IMR-90 (cell line): ENCODE data around the gene SH3BP4. TPM values are rescaled to one million over a fixed set of nuclear protein-coding genes. Genes with fewer than 3 reads are reported as not detected.

Source experiments
- ATAC-seq: fragments of 200-7000 bp; cut with Tn5 transposase; 2 replicates; pipeline ENCODE4 v1.9.1; 2020; ENCODE audit warnings: low read depth, mild to moderate bottlenecking, moderate library complexity
- BruUV-seq: library from RNA; stranded (reverse); fragments of 400-500 nt; replicated peaks from 2 replicates; lab custom pipeline; 2021; lab: Mats Ljungman, UMichigan
- CTCF ChIA-PET: fragments of 300-600 bp; formaldehyde crosslinking; extraction: SDS; loops from one replicate; lab custom pipeline; 2021; ENCODE audit warnings: antibody characterized with exemption; lab: Yijun Ruan, JAX
- POLR2A ChIA-PET: fragments of 300-600 bp; sonication (Branson Sonifier 250); formaldehyde crosslinking; loops from one replicate; lab custom pipeline; 2022; ENCODE audit warnings: antibody characterized with exemption; ENCODE audit not compliant: unreplicated experiment; lab: Charles Lee
- DNase-seq: peaks from one replicate; pipeline ENCODE4 v3.0.0; 2013
- H2AFZ ChIP-seq: replicated peaks from 2 replicates; pipeline ENCODE3; 2013; ENCODE audit warnings: low read length, mild to moderate bottlenecking; ENCODE audit not compliant: poor library complexity
- H2AK5ac ChIP-seq: 2 replicates; pipeline ENCODE4 v1.6.1; 2013; ENCODE audit warnings: low read depth, low read length, inconsistent platforms
- H2AK9ac ChIP-seq: replicated peaks from 2 replicates; pipeline ENCODE3; 2013; ENCODE audit warnings: mild to moderate bottlenecking, low read depth, low read length, moderate library complexity; ENCODE audit not compliant: poor library complexity
- H2BK120ac ChIP-seq: 2 replicates; pipeline ENCODE4 v1.6.1; 2013; ENCODE audit warnings: low read depth, low read length, inconsistent platforms
- H2BK15ac ChIP-seq: 3 replicates; pipeline ENCODE4 v1.6.1; 2013; ENCODE audit warnings: low read depth, low read length, inconsistent platforms
- H2BK20ac ChIP-seq: 2 replicates; pipeline ENCODE4 v1.6.1; 2013; ENCODE audit warnings: low read depth, mild to moderate bottlenecking, inconsistent platforms, low read length, moderate library complexity
- H2BK5ac ChIP-seq: 2 replicates; pipeline ENCODE4 v1.6.1; 2013; ENCODE audit warnings: mild to moderate bottlenecking, low read depth, low read length, inconsistent platforms; ENCODE audit not compliant: poor library complexity, severe bottlenecking
- H3K14ac ChIP-seq: replicated peaks from 2 replicates; pipeline ENCODE4 v1.6.1; 2013; ENCODE audit warnings: low read depth, low read length, inconsistent platforms
- H3K18ac ChIP-seq: 2 replicates; pipeline ENCODE4 v1.6.1; 2013; ENCODE audit warnings: low read depth, low read length, control low read depth
- H3K23ac ChIP-seq: 2 replicates; pipeline ENCODE4 v1.6.1; 2013; ENCODE audit warnings: low read depth, low read length, inconsistent platforms
- H3K27ac ChIP-seq: 2 replicates; pipeline ENCODE4 v1.5.1; 2013; ENCODE audit warnings: mild to moderate bottlenecking, control low read depth, low read length; ENCODE audit not compliant: insufficient read depth
- H3K27me3 ChIP-seq: 2 replicates; pipeline ENCODE4 v1.6.1; 2013; ENCODE audit warnings: low read length; ENCODE audit not compliant: control insufficient read depth, insufficient read depth
- H3K36me3 ChIP-seq: 2 replicates; pipeline ENCODE4 v1.6.1; 2013; ENCODE audit warnings: low read length, mixed read lengths; ENCODE audit not compliant: control insufficient read depth, insufficient read depth
- H3K4ac ChIP-seq: 2 replicates; pipeline ENCODE4 v1.6.1; 2013; ENCODE audit warnings: low read depth, low read length, inconsistent platforms
- H3K4me1 ChIP-seq: 2 replicates; pipeline ENCODE4 v1.6.1; 2013; ENCODE audit warnings: low read length, mixed read lengths; ENCODE audit not compliant: control insufficient read depth, insufficient read depth
- H3K4me2 ChIP-seq: 2 replicates; pipeline ENCODE4 v1.6.1; 2013; ENCODE audit warnings: low read depth, mild to moderate bottlenecking, control low read depth, low read length, moderate library complexity
- H3K4me3 ChIP-seq: 2 replicates; pipeline ENCODE4 v1.5.1; 2013; ENCODE audit warnings: low read depth, mild to moderate bottlenecking, control low read depth, low read length, moderate library complexity; ENCODE audit not compliant: insufficient read depth
- H3K56ac ChIP-seq: 2 replicates; pipeline ENCODE4 v1.6.1; 2013; ENCODE audit warnings: low read length, inconsistent platforms; ENCODE audit not compliant: insufficient read depth; ENCODE audit errors: extremely low read depth
- H3K79me1 ChIP-seq, 2 experiments: 2 replicates each; pipeline ENCODE4 v1.6.1; 2013; ENCODE audit warnings: low read length in 2 of 2, inconsistent platforms in 1 of 2, low read depth in 1 of 2
- H3K9ac ChIP-seq: 2 replicates; pipeline ENCODE4 v1.6.1; 2013; ENCODE audit warnings: low read depth, low read length, control low read depth
- H3K9me1 ChIP-seq: 2 replicates; pipeline ENCODE4 v1.6.1; 2013; ENCODE audit warnings: low read length, inconsistent platforms; ENCODE audit not compliant: insufficient read depth
- H3K9me3 ChIP-seq: 2 replicates; pipeline ENCODE4 v1.6.1; 2013; ENCODE audit warnings: low read length; ENCODE audit not compliant: control insufficient read depth, insufficient read depth
- H4K20me1 ChIP-seq: 2 replicates; pipeline ENCODE4 v1.6.1; 2013; ENCODE audit warnings: low read length, inconsistent platforms; ENCODE audit not compliant: insufficient read depth
- H4K5ac ChIP-seq: 2 replicates; pipeline ENCODE4 v1.6.1; 2013; ENCODE audit warnings: mild to moderate bottlenecking, low read depth, low read length, control low read depth
- H4K8ac ChIP-seq, 2 experiments: 2 replicates each; pipeline ENCODE4 v1.6.1; 2013; ENCODE audit warnings: low read depth in 2 of 2, low read length in 2 of 2, control low read depth in 1 of 2, inconsistent platforms in 1 of 2
- H4K91ac ChIP-seq: 2 replicates; pipeline ENCODE4 v1.6.1; 2013; ENCODE audit warnings: low read depth, low read length, inconsistent platforms; ENCODE audit not compliant: insufficient read depth
- BHLHE40 ChIP-seq: fragments of 150-350 bp; IDR thresholded peaks from 2 replicates; pipeline ENCODE4 v1.6.1; 2016; ENCODE audit warnings: mild to moderate bottlenecking, low read depth, low read length
- CEBPB ChIP-seq: IDR thresholded peaks from 2 replicates; pipeline ENCODE4 v1.6.1; 2012; ENCODE audit warnings: low read depth, low read length, improper control_type of control experiment
- NFE2L2 ChIP-seq: fragments of 150-350 bp; IDR thresholded peaks from 2 replicates; pipeline ENCODE4 v1.6.1; 2016; ENCODE audit warnings: low read depth, mild to moderate bottlenecking, low read length
- POLR2A ChIP-seq: IDR thresholded peaks from 2 replicates; pipeline ENCODE4 v1.6.1; 2012; ENCODE audit warnings: mild to moderate bottlenecking, low read depth, low read length
- RCOR1 ChIP-seq: IDR thresholded peaks from 2 replicates; pipeline ENCODE4 v1.6.1; 2012; ENCODE audit warnings: mild to moderate bottlenecking, low read length, improper control_type of control experiment; ENCODE audit not compliant: insufficient replicate concordance
- SMC3 ChIP-seq: fragments of 150-350 bp; IDR thresholded peaks from 2 replicates; pipeline ENCODE4 v1.6.1; 2016; ENCODE audit warnings: low read depth, mild to moderate bottlenecking, antibody characterized with exemption, low read length, moderate library complexity
- WGBS, 2 experiments: methylation state at CpG; one replicate each; pipeline versions ENCODE4 v1.1.5 to v1.1.7; 2013; ENCODE audit warnings: missing lambda C conversion rate in 2 of 2; ENCODE audit not compliant: insufficient read length in 1 of 2; ENCODE audit errors: extremely low coverage in 2 of 2; 5-methylcytosine and 5-hydroxymethylcytosine counted together
- dilution Hi-C: fragments of 300-500 bp; cut with HindIII; formaldehyde crosslinking; loops from one replicate; pipeline ENCODE4 v1.14.3; 2018; ENCODE audit warnings: low sequenced_read_pairs; ENCODE audit not compliant: unreplicated experiment
- in situ Hi-C: fragments of 300-500 bp; cut with MboI; formaldehyde crosslinking; loops from 3 replicates; pipeline ENCODE4 v1.14.3; 2019; ENCODE audit warnings: low sequenced_read_pairs, inconsistent platforms, mixed read lengths
- intact Hi-C: fragments of 100-400 bp; cut with micrococcal nuclease; formaldehyde crosslinking; loops from 2 replicates; pipeline ENCODE4 v1.10.0; 2022
- polyA plus RNA-seq, 3 experiments: library from polyadenylated mRNA; depleted of rRNA; stranded (reverse); fragments of >200 nt; gene quantifications; 2 replicates each; pipeline ENCODE4 v1.2.3, GENCODE V29; 2012; ENCODE audit warnings: low replicate concordance in 1 of 3
- total RNA-seq: library from RNA; depleted of rRNA; stranded (reverse); fragments of >200 nt; gene quantifications from 2 replicates; pipeline ENCODE4 v1.2.3, GENCODE V29; 2012
- TF ChIP-seq, protein P1 (sequence below): fragments of 150-350 bp; IDR thresholded peaks from 2 replicates; pipeline ENCODE4 v1.6.1; 2017; ENCODE audit warnings: mild to moderate bottlenecking, antibody characterized with exemption, low read length, low read depth

Gene SH3BP4
- total and polyA plus RNA-seq, 2 of the 4 experiments (the other 2 are of a cell fraction): 104 to 122 TPM

DNA sequence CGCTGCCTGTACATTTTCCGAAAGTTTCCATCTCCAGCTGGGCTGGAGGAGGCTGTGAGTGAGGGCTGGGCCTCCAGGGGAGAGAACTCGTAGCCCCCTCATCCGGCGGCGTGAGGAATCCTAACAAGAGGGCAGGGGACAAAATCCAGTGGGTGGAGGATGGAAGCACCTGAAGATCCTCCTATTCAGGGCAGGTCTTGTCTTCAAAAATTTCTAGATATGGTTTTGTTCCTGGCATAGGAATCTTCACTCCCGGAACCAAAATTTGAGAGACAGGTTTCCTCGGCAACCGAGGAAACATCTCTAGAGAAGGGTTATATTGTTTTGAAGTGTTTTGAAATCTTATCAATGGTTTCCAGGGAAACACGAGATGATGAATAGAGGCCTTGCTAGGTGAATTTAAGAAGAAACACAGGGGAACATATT, 136.7 kb downstream of the SH3BP4 start:
- H3K4me2 ChIP-seq: no peak overlapping the region
- CTCF ChIA-PET: no interaction called here
- dilution Hi-C loops: no loop called here
- H4K8ac ChIP-seq: no peak overlapping the region
- no peaks in the 10 kb centered on the region for H3K79me1 ChIP-seq
- H3K56ac ChIP-seq: no peak overlapping the region
- H3K36me3 ChIP-seq: no peaks in the 10 kb centered on the region
- H4K5ac ChIP-seq: no peak overlapping the region
- H3K23ac ChIP-seq: no peak overlapping the region
- H3K4me1 ChIP-seq: peaks cover 3% of the 10 kb centered on the region; the same call in 1 of the 2 replicates
- ATAC-seq: no peak
- no peak overlapping the region for H4K91ac ChIP-seq
- H2BK120ac ChIP-seq: no peak overlapping the region
- TF ChIP-seq RCOR1 (no peak), POLR2A (no peak), NFE2L2 (no peak), BHLHE40 (no peak), CEBPB (no peak), SMC3 (no peak)
- TF ChIP-seq, protein P1, sequence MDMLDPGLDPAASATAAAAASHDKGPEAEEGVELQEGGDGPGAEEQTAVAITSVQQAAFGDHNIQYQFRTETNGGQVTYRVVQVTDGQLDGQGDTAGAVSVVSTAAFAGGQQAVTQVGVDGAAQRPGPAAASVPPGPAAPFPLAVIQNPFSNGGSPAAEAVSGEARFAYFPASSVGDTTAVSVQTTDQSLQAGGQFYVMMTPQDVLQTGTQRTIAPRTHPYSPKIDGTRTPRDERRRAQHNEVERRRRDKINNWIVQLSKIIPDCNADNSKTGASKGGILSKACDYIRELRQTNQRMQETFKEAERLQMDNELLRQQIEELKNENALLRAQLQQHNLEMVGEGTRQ: no peak
- POLR2A ChIA-PET: no interaction called here
- no peak overlapping the region for H3K4ac ChIP-seq
- H3K14ac ChIP-seq: no peak overlapping the region
- intact Hi-C loops: no loop called here
- BruUV-seq: no TSS peak
- no peak overlapping the region for H2AK5ac ChIP-seq
- H3K9me1 ChIP-seq: no peaks in the 10 kb centered on the region
- H3K4me3 ChIP-seq: no peak overlapping the region
- no peak overlapping the region for H3K27ac ChIP-seq
- no peak overlapping the region for H2BK20ac ChIP-seq
- no peak overlapping the region for H3K9ac ChIP-seq
- 52% methylated on average over 5 of the region's 10 CpGs; no CpG with 5 or more reads in 1 of the 2 experiments for WGBS, 2 experiments
- H2BK5ac ChIP-seq: no peak overlapping the region
- 0 out of 2 replicates have a peak, but pooled peaks cover 1% of the 10 kb centered on the region for H3K27me3 ChIP-seq
- H2AK9ac ChIP-seq: no peak overlapping the region
- in situ Hi-C loops: no loop called here
- H2BK15ac ChIP-seq: no peak overlapping the region
- no peaks in the 10 kb centered on the region for H4K20me1 ChIP-seq
- H3K9me3 ChIP-seq: peaks cover 2% of the 10 kb centered on the region
- no peak overlapping the region for H3K18ac ChIP-seq
- peak overlapping the region; percentile 69 for H2AFZ ChIP-seq
- DNase-seq: no peak
